A673 (cell line): ENCODE data around the gene ITPR2. TPM values are rescaled to one million over a fixed set of nuclear protein-coding genes. Genes with fewer than 3 reads are reported as not detected.

Source experiments
- BruUV-seq: library from RNA; stranded (reverse); fragments of 400-500 nt; replicated peaks from 2 replicates; lab custom pipeline; 2021; lab: Mats Ljungman, UMichigan
- CTCF ChIA-PET: fragments of 300-600 bp; sonication (Branson Sonifier 250); formaldehyde crosslinking; loops from one replicate; lab custom pipeline; 2022; ENCODE audit warnings: antibody characterized with exemption; lab: Charles Lee
- POLR2A ChIA-PET: fragments of 300-600 bp; sonication (Branson Sonifier 250); formaldehyde crosslinking; loops from one replicate; lab custom pipeline; 2022; ENCODE audit warnings: antibody characterized with exemption; ENCODE audit not compliant: low non-redundant PET; lab: Charles Lee
- DNase-seq: peaks from one replicate; pipeline ENCODE4 v3.0.0-alpha.2; 2015; ENCODE audit warnings: low spot score
- H3K27ac ChIP-seq: fragments of 200-600 bp; sonication (generic); 2 replicates; pipeline ENCODE4 v1.5.1; 2016; ENCODE audit warnings: mixed run types, low read depth, mild to moderate bottlenecking, mixed read lengths, antibody characterized with exemption, low read length; ENCODE audit not compliant: poor library complexity, severe bottlenecking
- H3K27me3 ChIP-seq: fragments of 200-600 bp; sonication (generic); replicated peaks from 2 replicates; pipeline ENCODE4 v1.6.1; 2017; ENCODE audit warnings: mixed run types, low read depth, mild to moderate bottlenecking, mixed read lengths, antibody characterized with exemption, low read length; ENCODE audit not compliant: insufficient read depth, poor library complexity
- H3K36me3 ChIP-seq: fragments of 200-600 bp; sonication (generic); 2 replicates; pipeline ENCODE4 v1.6.1; 2016; ENCODE audit warnings: mixed run types, mild to moderate bottlenecking, mixed read lengths, antibody characterized with exemption, low read length; ENCODE audit not compliant: insufficient read depth, poor library complexity, severe bottlenecking
- H3K4me1 ChIP-seq: fragments of 200-600 bp; sonication (generic); 2 replicates; pipeline ENCODE4 v1.6.1; 2017; ENCODE audit warnings: mixed run types, mild to moderate bottlenecking, mixed read lengths, antibody characterized with exemption, low read length; ENCODE audit not compliant: insufficient read depth, poor library complexity, severe bottlenecking
- H3K4me3 ChIP-seq: fragments of 200-600 bp; sonication (generic); 2 replicates; pipeline ENCODE4 v1.5.1; 2016; ENCODE audit warnings: low read depth, mixed run types, mild to moderate bottlenecking, mixed read lengths, low read length; ENCODE audit not compliant: poor library complexity, severe bottlenecking
- H3K9me3 ChIP-seq: fragments of 200-600 bp; sonication (generic); 2 replicates; pipeline ENCODE4 v1.6.1; 2016; ENCODE audit warnings: mixed run types, low read depth, mild to moderate bottlenecking, mixed read lengths, antibody characterized with exemption, low read length; ENCODE audit not compliant: poor library complexity, severe bottlenecking
- CTCF ChIP-seq: fragments of 300-800, 200-600 bp; sonication (generic); conservative IDR thresholded peaks from 2 replicates; pipeline ENCODE4 v1.5.1; 2017; ENCODE audit warnings: low read depth, mild to moderate bottlenecking, antibody characterized with exemption, low read length, moderate library complexity, mixed read lengths
- EZH2 ChIP-seq: fragments of 200-600 bp; sonication (generic); IDR thresholded peaks from 2 replicates; pipeline ENCODE4 v1.6.1; 2017; ENCODE audit warnings: borderline replicate concordance, low read depth, mild to moderate bottlenecking, mixed read lengths, antibody characterized with exemption, low read length; ENCODE audit not compliant: poor library complexity, severe bottlenecking
- intact Hi-C: fragments of 100-400 bp; cut with micrococcal nuclease; formaldehyde crosslinking; loops from one replicate; pipeline ENCODE4 v1.10.0; 2022; ENCODE audit not compliant: unreplicated experiment
- total RNA-seq: library from RNA; stranded (reverse); gene quantifications from 2 replicates; pipeline ENCODE4 v1.2.3, GENCODE V29; 2021

The ITPR2 gene
- total RNA-seq, 1 experiment from 2014 or later = 22.6 TPM

- no TSS peak for BruUV-seq
- no peak for DNase-seq
- peaks cover 3% of the 10 kb centered on the region for H3K4me1 ChIP-seq
- H3K27me3 ChIP-seq = no peaks in the 10 kb centered on the region
- no peak overlapping the region for H3K4me3 ChIP-seq
- no peak overlapping the region for H3K27ac ChIP-seq
- no peak for TF ChIP-seq EZH2
- TF ChIP-seq CTCF = no peak
- H3K9me3 ChIP-seq = no peaks in the 10 kb centered on the region
- CTCF ChIA-PET = interaction anchor here (0.5 kb wide), 1 partner anchor 9 kb away, joined by 3 read pairs; no protein-coding TSS in a partner anchor
- POLR2A ChIA-PET = no interaction called here
- intact Hi-C loops = no loop called here
- no peaks in the 10 kb centered on the region for H3K36me3 ChIP-seq
These were observed 42.4 kb downstream of the ITPR2 start for GRCh38 chr12:26790645-26790994.

- Histone ChIP-seq H3K27ac (no peak overlapping the region), H3K9me3 (no peaks in the 10 kb centered on the region), H3K4me1 (peaks cover 3% of the 10 kb centered on the region), H3K36me3 (no peaks in the 10 kb centered on the region), H3K27me3 (no peaks in the 10 kb centered on the region), H3K4me3 (no peak overlapping the region)
- no peak for TF ChIP-seq CTCF
- TF ChIP-seq EZH2 = no peak
- CTCF ChIA-PET = interaction anchor here (0.5 kb wide), 1 partner anchor 8 kb away, joined by 3 read pairs; no protein-coding TSS in a partner anchor
- intact Hi-C loops = no loop called here
- no TSS peak for BruUV-seq
- POLR2A ChIA-PET = no interaction called here
- no peak for DNase-seq
These were observed 43.0 kb downstream of the ITPR2 start for GRCh38 chr12:26789731-26790644.

GRCh38 chr12:26786865-26787514, 46.0 kb downstream of the ITPR2 start:
- Histone ChIP-seq H3K27ac (no peak overlapping the region), H3K4me3 (no peak overlapping the region), H3K27me3 (no peaks in the 10 kb centered on the region), H3K36me3 (no peaks in the 10 kb centered on the region), H3K9me3 (no peaks in the 10 kb centered on the region), H3K4me1 (peaks cover 3% of the 10 kb centered on the region)
- DNase-seq = no peak
- ChIA-PET CTCF (no interaction called here), POLR2A (no interaction called here)
- no peak for TF ChIP-seq EZH2
- no peak for TF ChIP-seq CTCF
- intact Hi-C loops = no loop called here
- no TSS peak for BruUV-seq
